ENCODE measurements around the gene GLCCI1. TPM values are rescaled to one million over a fixed set of nuclear protein-coding genes. Genes with fewer than 3 reads are reported as not detected.

GLCCI1 gene
- total and polyA plus RNA-seq, 2 of the 8 experiments (the other 6 are each of a cell fraction or from before 2014, with no cell fraction given), result 12.4 to 27.7 TPM

GRCh38 chr7:8129318-8129659, 160.7 kb downstream of the GLCCI1 start:
- Histone ChIP-seq H3K36me3 (ENCODE audit: control insufficient read depth in 2 of 4, insufficient read depth in 4 of 4, low read length in 3 of 4) (no peaks in the 10 kb centered on the region; a peak in 1 of 8 replicates), H2BK120ac (replicated peaks; ENCODE audit: low read depth, low read length) (no peak overlapping the region), H3K56ac (replicated peaks; ENCODE audit: insufficient read length, low read depth, low read length) (no peak overlapping the region), H2BK15ac (ENCODE audit: low read length) (no peak overlapping the region), H4K20me1 (replicated peaks in 1 of 2; ENCODE audit: control insufficient read depth in 1 of 2, insufficient read depth in 2 of 2, low read length in 2 of 2) (no peaks in the 10 kb centered on the region), H3K4me3 (ENCODE audit: extremely low read depth in 1 of 4, insufficient read depth in 2 of 4, low read depth in 3 of 4, low read length in 4 of 4) (no peak overlapping the region), H3K9ac (replicated peaks in 1 of 4; ENCODE audit: extremely low read depth in 1 of 4, low read depth in 3 of 4, low read length in 3 of 4) (no peak overlapping the region), H2BK12ac (ENCODE audit: low read depth, low read length) (no peak overlapping the region), H4K8ac (ENCODE audit: extremely low read depth, insufficient read depth, low read length) (no peak overlapping the region), H3K79me1 (ENCODE audit: low read depth, low read length) (no peaks in the 10 kb centered on the region), H3K23me2 (ENCODE audit: low read depth, low read length) (no peaks in the 10 kb centered on the region; the same call in 1 of the 2 replicates), H3K4me1 (replicated peaks in 1 of 4; ENCODE audit: control insufficient read depth in 3 of 4, insufficient read depth in 4 of 4, low read length in 3 of 4) (no peaks in the 10 kb centered on the region; a peak in 1 of 7 replicates), H2BK5ac (ENCODE audit: low read depth, low read length) (no peak overlapping the region), H3K79me2 (ENCODE audit: control insufficient read depth in 1 of 2, insufficient read depth in 2 of 2, low read length in 2 of 2) (no peaks in the 10 kb centered on the region), H2AFZ (ENCODE audit: low read length) (no peak overlapping the region), H2AK5ac (ENCODE audit: low read depth, low read length) (no peak overlapping the region), H3K9me3 (ENCODE audit: insufficient read depth in 2 of 2, low read depth in 1 of 2, low read length in 1 of 2) (no peaks in the 10 kb centered on the region), H3K27ac (ENCODE audit: low read depth, low read length) (no peak overlapping the region), H3K18ac (ENCODE audit: extremely low read depth, low read length) (no peak overlapping the region), H3K23ac (ENCODE audit: insufficient read length) (no peak overlapping the region), H3K14ac (ENCODE audit: insufficient read length) (no peak overlapping the region), H4K5ac (ENCODE audit: insufficient read length, low read depth, low read length) (no peak overlapping the region), H2BK20ac (ENCODE audit: low read length) (no peak overlapping the region), H3K27me3 (replicated peaks in 1 of 4; ENCODE audit: control insufficient read depth in 3 of 4, extremely low read depth in 1 of 4, insufficient read depth in 3 of 4, low read length in 3 of 4) (no peaks in the 10 kb centered on the region), H4K91ac (replicated peaks; ENCODE audit: insufficient read length, low read length) (no peak overlapping the region), H3K4ac (replicated peaks; ENCODE audit: insufficient read length, low read depth, low read length) (no peak overlapping the region), H3K4me2 (ENCODE audit: insufficient read depth in 1 of 2, low read depth in 2 of 2, low read length in 2 of 2) (no peak overlapping the region)
- 95% methylated on average over 1 of the region's 1 CpG; no CpG with 5 or more reads in 1 of the 2 experiments for WGBS, 2 experiments (ENCODE audit: extremely low coverage in 1 of 2, insufficient coverage in 1 of 2, insufficient read length in 1 of 2, insufficient replicate concordance in 2 of 2, low coverage in 1 of 2, low lambda C conversion rate in 2 of 2, missing lambda C conversion rate in 1 of 2)
- CTCF ChIA-PET (ENCODE audit: partially characterized antibody), result interaction anchor here (1.4 kb wide), 1 partner anchor 14 kb away, joined by 3 read pairs; no protein-coding TSS in a partner anchor
- FAIRE-seq (no peak), DNase-seq (ENCODE audit: low read depth in 1 of 2, low spot score in 2 of 2) (no peak)
- POLR2A ChIA-PET (ENCODE audit: partially characterized antibody), result no interaction called here
- TF ChIP-seq SIX5 (IDR thresholded peaks at IDR 0.05; ENCODE audit: low read depth, low read length) (no peak), EZH2 (IDR thresholded peaks at IDR 0.05; ENCODE audit: low read depth, low read length, severe bottlenecking) (no peak), FOSL1 (IDR thresholded peaks at IDR 0.05; ENCODE audit: insufficient read depth, low read depth, low read length) (no peak), CREB1 (IDR thresholded peaks at IDR 0.05) (no peak)
